Vagina (tissue), 2 donors: ENCODE data around the gene ADSS2.

Source experiments
- POLR2A ChIP-seq, 2 donors: fragments of 450-650 bp; IDR thresholded peaks; one replicate each; pipeline ENCODE4 v1.6.1; 2017; ENCODE audit warnings: antibody characterized with exemption in 2 of 2, mild to moderate bottlenecking in 2 of 2, moderate library complexity in 2 of 2
- POLR2AphosphoS5 ChIP-seq, 2 donors: sonication (generic); formaldehyde crosslinking; IDR thresholded peaks; one replicate each; pipeline ENCODE4 v1.9.0; 2017; ENCODE audit warnings: antibody characterized with exemption in 2 of 2, mild to moderate bottlenecking in 2 of 2, low read depth in 1 of 2; ENCODE audit not compliant: insufficient read depth in 1 of 2
- TF ChIP-seq, protein P1 (sequence below), 3 experiments: fragments of 450-650 bp in 2 of 3; fragments of 200-600 bp in 1 of 3; sonication (generic) in 1 of 3; IDR thresholded peaks; one replicate each; pipeline ENCODE4 v1.5.1; 2017 to 2019; ENCODE audit warnings: antibody characterized with exemption in 3 of 3, mild to moderate bottlenecking in 2 of 3, moderate library complexity in 2 of 3

- TF ChIP-seq, protein P1, sequence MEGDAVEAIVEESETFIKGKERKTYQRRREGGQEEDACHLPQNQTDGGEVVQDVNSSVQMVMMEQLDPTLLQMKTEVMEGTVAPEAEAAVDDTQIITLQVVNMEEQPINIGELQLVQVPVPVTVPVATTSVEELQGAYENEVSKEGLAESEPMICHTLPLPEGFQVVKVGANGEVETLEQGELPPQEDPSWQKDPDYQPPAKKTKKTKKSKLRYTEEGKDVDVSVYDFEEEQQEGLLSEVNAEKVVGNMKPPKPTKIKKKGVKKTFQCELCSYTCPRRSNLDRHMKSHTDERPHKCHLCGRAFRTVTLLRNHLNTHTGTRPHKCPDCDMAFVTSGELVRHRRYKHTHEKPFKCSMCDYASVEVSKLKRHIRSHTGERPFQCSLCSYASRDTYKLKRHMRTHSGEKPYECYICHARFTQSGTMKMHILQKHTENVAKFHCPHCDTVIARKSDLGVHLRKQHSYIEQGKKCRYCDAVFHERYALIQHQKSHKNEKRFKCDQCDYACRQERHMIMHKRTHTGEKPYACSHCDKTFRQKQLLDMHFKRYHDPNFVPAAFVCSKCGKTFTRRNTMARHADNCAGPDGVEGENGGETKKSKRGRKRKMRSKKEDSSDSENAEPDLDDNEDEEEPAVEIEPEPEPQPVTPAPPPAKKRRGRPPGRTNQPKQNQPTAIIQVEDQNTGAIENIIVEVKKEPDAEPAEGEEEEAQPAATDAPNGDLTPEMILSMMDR (IDR thresholded peaks at IDR 0.05) = no peak
- no peak for TF ChIP-seq POLR2A (IDR thresholded peaks at IDR 0.05)
- no peak for TF ChIP-seq POLR2AphosphoS5 (IDR thresholded peaks at IDR 0.05; ENCODE audit: insufficient read depth in 1 of 2, low read depth in 1 of 2)
Measured at GRCh38 chr1:244473059-244473605, 21.4 kb upstream of the ADSS2 start.
